HG03354 (cell line): ENCODE data around the gene FRMD5.
"Not testable (repeated sequence)": the region's sequence is repeated elsewhere in the genome, so short reads cannot be mapped to it uniquely, and the experiment has no call there.

Experiments
- ATAC-seq: cut with Tn5 transposase; IDR thresholded peaks from one replicate; pipeline ENCODE4 v1.9.1; 2021; ENCODE audit warnings: mild to moderate bottlenecking; ENCODE audit not compliant: unreplicated experiment, poor library complexity, severe bottlenecking

The FRMD5 gene

DNA sequence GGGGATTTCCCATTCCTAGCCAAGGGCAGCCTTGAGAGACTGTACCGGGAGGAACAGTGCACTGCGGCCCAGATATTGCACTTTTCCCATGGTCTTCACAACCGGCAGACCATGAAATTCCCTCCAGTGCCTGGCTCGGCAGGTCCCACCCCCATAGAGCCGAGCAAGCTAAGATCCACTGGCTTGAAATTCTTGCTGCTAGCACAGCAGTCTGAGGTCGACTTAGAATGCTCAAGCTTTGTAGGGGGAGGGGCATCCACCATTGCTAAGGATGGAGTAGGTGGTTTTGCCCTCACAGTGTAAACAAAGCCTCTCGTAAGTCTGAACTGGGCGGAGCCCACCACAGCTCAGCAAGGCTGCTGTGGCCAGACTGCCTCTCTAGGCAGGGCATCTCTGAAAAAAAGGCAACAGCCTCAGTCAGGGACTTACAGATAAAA is 156.3 kb downstream of the FRMD5 start:
- ATAC-seq: no peak

DNA sequence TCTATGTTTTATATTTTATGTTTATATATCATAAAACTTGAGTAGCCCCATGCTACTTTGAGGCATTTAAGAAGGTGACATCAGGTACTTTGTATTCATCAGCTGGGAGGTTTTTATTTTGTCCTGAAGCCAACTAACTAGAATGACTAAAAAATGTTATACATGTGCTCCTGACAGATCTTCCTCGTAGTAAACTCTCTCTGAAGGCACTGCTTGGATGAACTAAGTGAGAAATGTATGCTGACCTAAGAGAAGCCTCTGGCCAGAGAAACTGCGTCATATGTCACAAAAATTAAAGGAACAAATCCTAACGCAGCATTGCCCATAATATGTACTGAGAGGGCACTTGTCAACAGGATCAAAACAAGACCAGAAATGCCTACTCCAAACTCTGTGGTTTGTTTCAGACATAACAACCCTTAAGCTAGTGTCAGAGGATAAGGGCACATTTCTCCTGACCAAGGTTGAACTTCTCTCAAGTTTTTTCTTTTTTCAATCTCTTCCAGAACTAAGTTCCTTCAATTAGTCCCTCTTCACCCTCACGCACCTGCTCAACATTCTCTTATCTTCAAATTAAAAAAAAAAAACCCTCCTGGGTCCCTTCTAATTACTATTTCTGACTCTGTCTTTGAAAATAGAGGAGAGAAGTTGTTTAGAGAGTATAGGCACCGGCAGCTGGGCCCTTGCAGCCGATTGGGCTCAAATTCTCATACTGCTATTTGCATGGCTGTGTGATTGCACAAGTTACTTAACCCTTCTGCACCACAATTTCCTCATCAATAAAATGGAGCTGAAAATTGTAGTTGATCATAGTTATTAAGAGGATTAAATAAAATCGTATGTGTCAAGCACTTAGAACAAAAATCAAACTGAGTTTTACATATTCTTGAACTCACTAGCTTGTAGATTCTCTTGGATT is 159.0 kb downstream of the FRMD5 start:
- no peak for ATAC-seq

DNA sequence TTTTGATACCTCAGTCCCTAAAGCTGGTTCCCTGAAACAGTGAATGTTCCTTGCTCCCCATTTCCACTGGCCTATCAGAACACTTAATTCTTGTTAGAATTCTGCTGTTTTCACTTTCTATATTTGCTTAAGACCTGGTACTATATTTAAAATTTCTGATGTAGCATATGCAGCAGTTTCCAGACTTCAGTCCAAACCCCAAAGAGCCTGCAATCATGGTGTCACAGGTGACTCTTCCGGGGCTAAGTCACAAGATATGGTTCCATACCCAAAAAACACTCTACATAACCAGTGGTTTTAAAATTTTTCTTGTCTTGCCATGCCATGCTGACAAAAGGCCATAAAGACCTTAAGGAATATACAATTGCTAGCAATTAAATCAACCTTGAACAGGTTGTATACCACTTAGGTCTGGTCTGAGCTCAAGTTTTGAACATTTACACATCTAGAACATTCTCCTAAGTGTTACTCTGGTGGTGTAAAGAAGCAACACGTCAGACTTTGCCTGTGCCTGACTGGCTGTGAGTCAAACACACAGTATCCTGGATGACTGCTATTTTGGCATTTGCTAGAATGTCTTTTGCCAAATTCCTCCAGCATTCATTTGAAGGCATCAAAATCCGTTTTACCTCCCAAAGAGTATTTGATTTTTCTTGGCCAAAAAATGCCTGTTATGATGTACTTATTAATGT is 160.0 kb downstream of the FRMD5 start:
- no peak for ATAC-seq

DNA sequence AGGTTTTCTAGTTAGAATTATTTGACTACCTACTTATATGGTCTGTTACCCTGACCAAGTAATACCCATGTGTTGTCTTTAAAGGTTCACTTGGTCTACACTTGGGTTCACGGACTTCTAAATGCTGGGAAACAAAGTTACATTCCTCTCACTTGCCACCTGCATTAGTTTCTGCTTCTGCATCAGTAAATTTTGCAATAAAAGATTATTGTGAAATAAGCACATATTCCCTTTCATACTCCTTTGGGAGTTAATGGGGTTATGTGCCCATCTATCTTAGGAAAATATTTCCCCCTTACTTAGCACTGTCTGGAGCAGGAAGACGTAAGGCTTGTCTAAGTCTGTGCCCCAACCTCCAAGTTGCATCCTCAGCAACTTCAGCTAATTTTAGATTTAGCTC is 160.7 kb downstream of the FRMD5 start:
- no peak for ATAC-seq

DNA sequence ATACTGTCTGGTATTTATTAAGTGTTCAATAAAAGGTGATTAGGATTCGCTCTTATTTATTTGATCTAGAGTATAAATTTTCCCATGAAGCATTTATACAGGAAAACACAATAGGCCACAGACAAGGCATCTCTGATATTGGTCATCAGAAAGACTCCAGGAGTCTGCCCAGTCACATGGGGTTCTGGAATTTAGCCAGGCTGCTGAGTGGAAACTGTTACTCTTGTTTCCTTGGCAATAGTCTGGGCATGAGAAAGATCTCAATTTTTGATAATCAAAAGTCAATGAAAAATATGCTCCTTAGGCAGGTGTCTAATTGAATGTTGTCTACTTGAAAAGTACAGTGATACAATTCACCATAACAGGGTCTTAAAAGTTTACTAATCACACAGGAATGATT is 161.2 kb downstream of the FRMD5 start:
- no peak for ATAC-seq

DNA sequence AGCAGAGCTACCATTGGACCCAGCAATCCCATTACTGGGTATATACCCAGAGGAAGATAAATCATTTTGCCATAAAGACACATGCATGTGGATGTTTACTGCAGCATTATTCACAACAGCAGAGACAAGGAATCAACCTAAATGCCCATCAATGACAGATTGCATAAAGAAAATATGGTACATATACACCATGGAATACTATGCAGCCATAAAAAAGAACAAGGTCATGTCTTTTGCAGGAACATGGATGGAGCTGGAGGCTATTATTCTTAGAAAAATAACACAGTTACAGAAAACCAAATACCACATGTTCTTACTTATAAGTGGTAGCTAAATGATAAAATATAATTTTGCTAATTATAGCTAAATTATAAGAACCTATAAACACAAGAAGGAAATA is 162.3 kb downstream of the FRMD5 start:
- not testable (repeated sequence) for ATAC-seq

DNA sequence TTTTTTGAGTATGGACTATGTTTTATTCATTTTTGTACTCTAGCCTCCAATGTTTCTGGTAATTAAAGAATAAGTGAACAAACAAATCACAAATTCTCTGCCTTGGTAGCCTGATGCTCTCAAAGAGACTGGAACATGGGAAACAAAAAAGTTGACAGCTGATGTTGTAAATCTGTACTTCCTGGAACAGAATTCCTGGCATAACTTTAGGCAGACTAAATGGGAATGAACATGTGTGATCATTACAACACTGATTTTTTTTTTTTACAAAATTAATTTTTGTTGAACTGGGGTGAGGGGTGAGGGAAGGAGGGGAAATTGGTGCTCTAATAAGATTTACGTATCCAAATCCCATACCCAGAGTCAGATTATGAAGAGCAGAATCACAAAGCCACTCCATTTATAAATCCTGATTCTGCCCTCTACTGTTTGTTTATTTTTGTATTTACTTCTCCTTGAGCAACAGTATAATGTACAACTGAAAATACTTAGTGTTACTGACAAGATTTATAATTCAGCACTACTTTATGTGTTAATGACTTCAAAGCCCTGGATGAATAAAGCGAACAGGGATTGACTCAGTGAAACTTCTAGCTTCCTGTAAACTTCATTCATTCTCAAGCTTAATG is 165.0 kb downstream of the FRMD5 start:
- no peak for ATAC-seq

DNA sequence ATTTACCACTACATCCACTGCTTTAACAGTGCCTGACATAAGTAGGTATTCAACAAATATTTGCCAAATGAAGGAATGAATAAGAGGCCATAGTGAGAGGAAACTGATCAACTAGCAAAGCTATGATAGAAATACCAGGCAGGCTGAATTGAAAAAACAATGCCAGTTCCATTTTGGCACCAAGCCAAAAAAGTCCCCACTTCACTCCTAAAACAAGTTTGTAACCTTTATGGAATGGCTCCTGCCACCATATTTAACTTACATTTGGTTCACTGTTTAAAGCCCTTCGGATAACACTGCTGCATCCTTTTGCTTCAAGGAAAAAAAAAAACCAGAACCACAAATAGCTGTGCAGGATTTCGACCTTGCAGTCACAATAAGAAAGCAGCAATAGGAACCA is 166.1 kb downstream of the FRMD5 start:
- no peak for ATAC-seq

DNA sequence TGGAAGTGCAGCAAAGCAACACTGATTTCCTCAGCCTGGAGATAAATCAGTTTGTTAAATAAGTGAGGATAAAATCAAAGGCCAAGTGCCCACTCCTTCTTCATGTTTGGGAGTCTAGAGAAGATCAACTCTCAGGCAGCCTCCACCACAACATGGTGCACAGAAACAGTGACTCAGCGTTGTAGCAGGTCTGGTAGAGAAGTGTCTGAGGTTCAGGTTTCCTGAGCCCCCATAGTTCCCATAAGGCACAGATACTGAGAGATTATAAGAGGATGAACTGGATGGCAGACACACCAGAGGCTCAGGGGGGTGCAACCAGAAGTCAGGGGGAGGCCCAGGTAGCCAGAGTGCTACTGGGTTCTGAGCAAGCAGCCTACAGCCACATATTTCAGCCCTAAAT is 166.7 kb downstream of the FRMD5 start:
- ATAC-seq: no peak

DNA sequence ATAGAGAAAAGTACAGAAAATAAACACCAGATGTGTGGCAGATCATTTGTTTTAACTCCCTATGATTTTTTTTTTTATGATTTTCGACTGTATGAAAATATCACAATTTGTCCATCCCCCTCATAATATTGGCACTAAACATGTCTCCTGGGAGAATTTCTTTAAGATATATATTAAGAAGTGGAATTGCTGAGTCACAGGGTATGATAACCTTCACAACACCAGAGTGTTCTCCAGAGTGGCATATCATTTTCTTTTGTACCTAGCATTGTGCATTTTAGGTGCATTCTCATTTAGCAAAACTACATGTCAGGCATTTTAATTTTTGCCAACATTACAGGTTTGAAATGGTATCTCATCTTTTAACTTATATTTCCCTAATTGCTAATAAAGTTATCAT is 170.9 kb downstream of the FRMD5 start:
- ATAC-seq: no peak

DNA sequence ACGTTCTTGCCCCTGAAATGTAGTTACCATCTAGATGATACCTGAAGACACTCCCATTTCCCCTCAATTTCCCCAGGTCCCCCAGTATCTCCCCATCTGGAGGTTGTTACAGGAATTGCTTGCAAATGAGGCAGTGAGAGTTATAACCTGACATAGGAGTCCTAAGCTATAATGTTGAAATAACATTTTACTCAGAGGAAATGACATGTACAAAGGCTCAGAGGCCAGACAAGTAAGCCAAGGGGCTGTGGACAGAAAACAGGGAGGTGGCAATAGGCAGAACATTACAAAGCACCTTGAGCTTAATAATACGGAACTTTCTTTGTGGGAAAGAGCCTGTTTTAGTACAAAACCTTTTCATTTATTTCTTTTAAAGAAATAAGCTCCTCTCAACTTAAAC is 171.9 kb downstream of the FRMD5 start:
- ATAC-seq: no peak

DNA sequence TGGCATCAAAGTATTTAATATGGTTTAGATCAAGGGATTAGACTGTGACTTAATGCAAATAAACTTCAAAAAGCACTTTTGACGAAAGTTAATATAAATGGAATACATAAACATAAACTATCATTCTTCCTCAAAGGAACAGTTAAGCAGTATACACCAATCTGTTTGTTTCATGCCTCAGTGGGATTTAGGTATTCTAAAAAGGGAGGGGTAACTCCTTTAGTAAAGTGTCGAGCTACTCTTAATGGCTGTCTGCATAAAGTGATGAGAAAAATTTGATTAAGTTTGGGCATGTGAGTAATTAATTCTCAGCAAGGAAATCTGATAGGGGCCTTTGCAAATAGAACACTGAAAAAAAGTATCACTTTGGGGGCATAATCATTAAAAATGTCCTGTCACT is 176.9 kb downstream of the FRMD5 start:
- ATAC-seq: no peak

DNA sequence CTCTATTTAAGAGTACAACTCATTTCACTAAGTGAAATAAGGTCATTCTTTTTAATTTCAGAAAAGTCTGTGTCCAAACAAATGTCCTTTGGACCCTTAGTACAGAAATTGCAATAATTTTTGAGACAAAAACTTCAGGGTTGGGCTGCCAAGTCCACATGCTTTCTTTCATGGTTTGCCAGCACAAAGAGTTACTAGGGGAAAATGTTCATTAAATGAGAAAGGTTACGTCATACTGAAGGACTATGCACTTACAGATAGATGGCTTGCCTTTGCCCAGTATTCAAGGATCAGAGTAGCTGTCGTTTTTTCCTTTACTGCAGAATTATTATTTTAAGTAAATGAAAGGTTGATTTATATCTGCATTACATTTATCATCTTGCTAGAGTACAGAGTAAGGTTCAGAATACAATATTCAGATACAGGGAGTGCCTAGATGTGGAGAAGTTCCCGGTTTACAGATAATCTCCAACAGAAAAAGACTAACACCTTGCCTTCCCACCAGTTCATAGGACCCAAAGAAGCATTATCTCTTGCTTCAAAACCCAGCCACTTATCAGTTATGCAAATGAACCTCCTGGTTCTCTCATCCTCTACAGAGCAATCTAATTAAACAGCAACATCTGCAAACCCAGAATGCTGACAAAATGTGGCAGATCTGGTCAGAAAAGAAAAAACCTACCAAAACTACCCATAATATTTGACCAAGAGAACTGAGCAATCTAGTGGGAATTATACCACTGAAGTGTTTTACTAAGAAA is 179.3 kb downstream of the FRMD5 start:
- ATAC-seq: no peak

DNA sequence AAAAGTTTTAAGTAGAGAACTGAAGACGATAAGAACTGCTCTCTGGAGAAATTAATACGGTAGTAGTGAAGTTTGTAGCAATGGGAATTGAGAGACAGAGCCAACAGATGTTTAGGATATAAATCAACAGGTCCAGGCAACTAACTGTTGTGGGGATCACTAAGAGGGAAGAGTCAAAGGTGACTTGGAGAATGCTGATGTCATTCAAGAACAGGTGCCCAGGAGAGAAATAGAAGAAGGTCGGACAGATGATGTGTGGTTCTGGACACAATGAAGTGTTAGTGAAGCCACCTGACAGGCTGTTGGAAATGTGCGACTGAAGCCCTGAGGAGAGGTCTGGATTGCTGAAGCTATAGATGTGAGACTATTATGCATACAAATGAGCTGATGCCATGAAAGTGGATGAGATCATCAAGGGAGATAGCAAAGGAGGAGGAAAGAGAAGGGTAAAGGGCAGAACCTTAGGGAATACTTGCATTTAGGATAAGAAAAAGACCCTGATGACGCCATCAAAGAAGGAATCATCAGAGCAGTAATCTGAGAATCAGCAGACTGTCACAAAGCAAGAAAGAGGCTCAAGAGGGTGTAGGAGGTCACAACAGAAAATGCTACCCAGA is 183.7 kb downstream of the FRMD5 start:
- no peak for ATAC-seq

DNA sequence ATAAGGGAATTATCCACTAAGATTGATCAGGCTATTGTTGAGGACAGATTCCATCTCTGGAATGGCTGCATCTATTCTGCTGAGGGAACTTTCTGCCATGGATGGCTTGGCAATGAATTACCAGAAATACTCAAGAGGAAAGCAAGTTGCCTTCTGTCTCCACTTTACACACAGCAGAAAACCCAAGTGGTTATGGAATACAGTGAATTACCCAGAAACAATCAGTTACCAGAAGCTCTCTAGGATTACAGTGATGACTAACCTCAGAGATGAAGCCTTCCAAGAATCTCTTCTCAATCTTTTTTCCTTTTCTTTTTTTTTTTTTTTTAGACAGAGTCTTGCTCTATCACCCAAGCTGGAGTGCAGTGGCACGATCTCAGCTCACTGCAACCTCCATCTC is 185.0 kb downstream of the FRMD5 start:
- ATAC-seq: no peak

DNA sequence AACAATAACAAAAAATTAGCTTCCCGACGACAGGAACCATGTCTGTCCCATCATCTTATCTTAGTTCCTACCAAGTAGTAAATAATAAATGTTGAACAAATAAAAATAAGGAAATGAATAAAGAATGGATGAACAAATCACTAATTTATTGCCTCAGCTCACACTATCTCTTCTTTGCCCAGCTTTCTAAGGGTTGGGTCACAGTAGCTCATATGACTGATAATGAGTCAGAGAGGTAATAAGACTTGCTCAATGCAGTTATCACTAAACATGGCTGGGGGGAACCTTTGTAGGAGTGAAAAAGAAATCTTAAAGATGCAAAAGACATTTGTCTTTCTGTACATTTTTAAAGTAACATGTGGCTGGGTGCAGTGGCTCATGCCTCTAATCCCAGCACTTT is 186.0 kb downstream of the FRMD5 start:
- no peak for ATAC-seq

DNA sequence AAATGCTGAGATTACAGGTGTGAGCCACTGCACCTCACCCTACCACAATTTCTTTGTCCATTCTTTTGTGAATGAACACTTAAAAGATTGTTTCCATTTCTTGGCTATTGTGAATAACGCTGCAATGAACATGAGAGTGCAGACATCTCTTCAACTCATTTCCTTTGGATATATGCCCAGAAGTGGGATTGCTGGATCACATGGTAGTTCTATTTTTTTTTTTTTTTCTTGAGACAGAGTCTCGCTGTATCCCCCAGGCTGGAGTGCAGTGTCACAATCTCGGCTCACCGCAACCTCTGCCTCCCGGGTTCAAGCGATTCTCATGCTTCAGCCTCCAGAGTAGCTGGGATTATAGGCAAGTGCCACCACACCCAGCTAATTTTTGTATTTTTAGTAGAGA is 194.8 kb downstream of the FRMD5 start:
- not testable (repeated sequence) for ATAC-seq

DNA sequence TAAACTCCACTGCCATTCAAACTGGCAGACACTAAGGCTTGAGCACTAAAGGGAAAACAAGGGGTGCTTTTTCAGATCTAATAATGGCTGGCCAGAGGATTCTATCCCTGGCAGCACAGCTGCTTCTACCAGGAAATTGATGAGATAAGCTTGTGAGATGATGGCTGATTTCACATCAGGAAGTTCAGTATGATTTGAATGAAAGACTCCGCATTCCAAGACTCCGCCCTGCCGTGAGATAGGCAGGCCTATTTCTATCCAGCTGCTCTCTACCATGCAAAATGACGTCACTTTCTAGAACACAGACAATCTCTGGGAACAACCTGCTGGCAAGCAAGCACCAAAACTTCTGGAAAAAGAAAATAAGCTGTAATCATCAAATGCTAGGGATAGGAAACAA is 196.5 kb downstream of the FRMD5 start:
- no peak for ATAC-seq

DNA sequence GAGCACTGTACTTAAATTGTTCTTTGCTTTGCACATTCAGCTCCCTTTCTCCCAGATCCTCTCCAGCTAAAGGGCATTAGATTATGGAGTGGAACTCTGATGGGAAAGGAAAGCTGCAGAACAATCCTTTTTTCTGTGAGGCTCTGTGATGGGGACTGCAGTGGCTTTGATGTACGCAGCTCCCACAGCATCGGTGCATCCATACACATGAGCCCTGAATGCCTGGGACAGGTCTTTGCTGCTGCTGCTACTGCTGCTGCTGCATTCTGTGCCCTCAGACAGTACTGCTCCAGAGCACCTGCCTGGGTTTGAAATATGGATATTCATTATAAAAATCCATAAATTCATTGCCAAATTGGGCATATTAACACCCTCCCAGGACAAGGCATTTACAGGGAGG is 203.9 kb downstream of the FRMD5 start:
- no peak for ATAC-seq

DNA sequence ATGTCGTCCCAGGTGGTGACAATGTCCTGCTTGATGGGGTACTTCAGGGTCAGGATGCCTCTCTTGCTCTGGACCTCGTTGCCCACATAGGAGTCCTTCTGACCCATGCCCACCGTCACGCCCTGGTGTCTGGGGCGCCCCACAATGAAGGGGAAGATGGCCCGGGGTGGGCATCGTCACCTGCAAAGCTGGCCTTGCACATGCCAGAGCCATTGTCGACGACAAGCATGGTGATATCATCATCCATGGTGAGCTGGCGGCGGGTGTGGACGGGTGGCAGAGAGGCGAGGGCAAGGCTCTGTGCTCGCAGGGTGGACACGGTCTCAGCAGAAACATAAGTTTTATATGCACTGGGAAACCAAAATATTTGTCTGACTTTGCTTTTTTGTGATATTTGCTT is 205.1 kb downstream of the FRMD5 start:
- no peak for ATAC-seq
